ENCODE measurements around the gene SUPT5H.
A peak's percentile ranks its signal among the peaks of the same experiment; 100 is the strongest.

DNA sequence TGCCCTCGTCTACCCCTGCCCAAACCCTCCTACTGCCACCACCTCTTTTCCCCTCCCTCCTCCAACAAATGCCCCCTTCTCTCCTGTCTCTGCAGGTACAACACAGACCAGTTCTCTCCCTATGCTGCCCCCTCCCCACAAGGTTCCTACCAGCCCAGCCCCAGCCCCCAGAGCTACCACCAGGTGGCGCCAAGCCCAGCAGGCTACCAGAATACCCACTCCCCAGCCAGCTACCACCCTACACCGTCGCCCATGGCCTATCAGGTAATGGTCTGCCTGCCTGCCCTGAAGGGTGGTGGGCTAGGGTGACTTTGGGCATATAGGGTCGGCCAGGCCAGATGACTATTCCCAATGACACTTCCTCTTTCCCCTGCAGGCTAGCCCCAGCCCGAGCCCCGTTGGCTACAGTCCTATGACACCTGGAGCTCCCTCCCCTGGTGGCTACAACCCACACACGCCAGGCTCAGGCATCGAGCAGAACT lies 28.8 kb downstream of the SUPT5H start:
- TF ChIP-seq, protein P1, sequence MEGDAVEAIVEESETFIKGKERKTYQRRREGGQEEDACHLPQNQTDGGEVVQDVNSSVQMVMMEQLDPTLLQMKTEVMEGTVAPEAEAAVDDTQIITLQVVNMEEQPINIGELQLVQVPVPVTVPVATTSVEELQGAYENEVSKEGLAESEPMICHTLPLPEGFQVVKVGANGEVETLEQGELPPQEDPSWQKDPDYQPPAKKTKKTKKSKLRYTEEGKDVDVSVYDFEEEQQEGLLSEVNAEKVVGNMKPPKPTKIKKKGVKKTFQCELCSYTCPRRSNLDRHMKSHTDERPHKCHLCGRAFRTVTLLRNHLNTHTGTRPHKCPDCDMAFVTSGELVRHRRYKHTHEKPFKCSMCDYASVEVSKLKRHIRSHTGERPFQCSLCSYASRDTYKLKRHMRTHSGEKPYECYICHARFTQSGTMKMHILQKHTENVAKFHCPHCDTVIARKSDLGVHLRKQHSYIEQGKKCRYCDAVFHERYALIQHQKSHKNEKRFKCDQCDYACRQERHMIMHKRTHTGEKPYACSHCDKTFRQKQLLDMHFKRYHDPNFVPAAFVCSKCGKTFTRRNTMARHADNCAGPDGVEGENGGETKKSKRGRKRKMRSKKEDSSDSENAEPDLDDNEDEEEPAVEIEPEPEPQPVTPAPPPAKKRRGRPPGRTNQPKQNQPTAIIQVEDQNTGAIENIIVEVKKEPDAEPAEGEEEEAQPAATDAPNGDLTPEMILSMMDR (conservative IDR thresholded peaks at IDR 0.05; ENCODE audit: low read depth, low read length), result peak; percentile 77
- TF ChIP-seq EZH2 (IDR thresholded peaks at IDR 0.05; ENCODE audit: low read length, unreplicated experiment) (no peak), EZH2phosphoT487 (IDR thresholded peaks at IDR 0.05; ENCODE audit: borderline replicate concordance, low read length) (no peak)
